ENCODE data around the gene KCNK16.

Gene KCNK16

DNA sequence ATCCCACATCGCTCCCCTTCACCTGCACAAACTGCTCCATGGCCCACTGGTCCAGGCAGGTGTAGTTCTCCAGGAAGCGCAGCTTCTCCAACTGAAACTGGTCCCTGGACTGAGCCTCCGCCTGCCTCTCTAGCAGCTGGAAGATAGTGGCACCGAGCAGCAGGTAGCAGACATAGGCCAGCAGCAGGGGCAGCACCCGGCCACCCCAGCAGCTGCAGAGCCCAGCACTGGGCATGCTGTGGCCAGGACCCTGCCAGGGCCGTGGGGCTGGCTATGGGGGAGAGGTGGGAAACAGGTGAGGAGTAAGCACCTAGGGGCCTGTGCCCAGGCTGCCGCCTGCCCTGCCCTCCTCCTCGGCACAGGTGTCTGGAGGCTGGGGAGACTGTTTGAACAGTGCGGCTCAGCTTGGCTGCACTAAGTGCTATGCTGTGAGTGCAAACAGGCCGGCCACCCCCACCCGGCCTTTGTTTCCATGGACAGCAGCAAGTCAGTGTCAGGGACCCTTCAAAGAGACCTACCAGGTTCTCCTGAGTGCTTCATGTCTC lies at the start of gene KCNK16:
TSS of gene KCNK16 (minus strand) at position 397 of the 545 bp plus-strand sequence. CDS start at position 235, 162 bp downstream.
- no peak within 1 kb of the TSS for H3K27ac Mint-ChIP-seq
- H3K27me3 Mint-ChIP-seq, result peaks cover 14% of the 10 kb centered on the region
- H3K9me3 Mint-ChIP-seq, result no peaks in the 10 kb centered on the region
- H3K36me3 Mint-ChIP-seq (ENCODE audit: low read depth), result no peaks in the 10 kb centered on the region
- no peak for ATAC-seq
- H3K4me1 Mint-ChIP-seq, result no peaks in the 10 kb centered on the region
- no peak within 1 kb of the TSS for H3K4me3 Mint-ChIP-seq
- DNase-seq, result no peak

- Mint-ChIP-seq H3K4me3 (no peak overlapping the region), H3K36me3 (ENCODE audit: low read depth) (no peaks in the 10 kb centered on the region), H3K27me3 (peaks cover 5% of the 10 kb centered on the region), H3K27ac (no peak overlapping the region), H3K9me3 (no peaks in the 10 kb centered on the region), H3K4me1 (no peaks in the 10 kb centered on the region)
- DNase-seq (no peak), ATAC-seq (no peak)
Observed at GRCh38 chr6:39370390-39370789, 47.9 kb upstream of the KCNK16 start.

- Mint-ChIP-seq H3K27ac (no peak overlapping the region), H3K9me3 (no peaks in the 10 kb centered on the region), H3K27me3 (peaks cover 4% of the 10 kb centered on the region), H3K4me3 (no peak overlapping the region), H3K36me3 (ENCODE audit: low read depth) (no peaks in the 10 kb centered on the region), H3K4me1 (no peaks in the 10 kb centered on the region)
- ATAC-seq, result no peak
- no peak for DNase-seq
Observed at GRCh38 chr6:39369987-39370386, 47.5 kb upstream of the KCNK16 start.

DNA sequence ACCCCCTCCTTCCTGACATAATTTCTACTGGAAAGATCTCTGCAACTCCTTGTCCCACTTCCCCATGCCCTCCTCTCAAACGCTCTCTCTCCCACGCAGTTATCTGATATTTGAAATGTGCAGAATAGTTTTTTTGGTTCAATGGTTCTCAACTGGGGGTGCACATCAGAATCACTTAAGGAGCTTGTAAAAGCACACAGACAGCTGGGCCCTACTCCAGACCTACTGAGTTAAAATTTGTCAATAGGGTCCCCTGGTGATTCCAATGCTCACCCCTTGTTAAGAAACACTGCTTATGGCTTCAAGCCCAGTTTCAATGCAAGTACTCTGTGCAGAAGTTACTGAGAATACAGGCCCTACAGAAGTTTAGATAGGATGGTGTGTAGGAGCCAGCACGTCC lies 45.2 kb upstream of the KCNK16 start:
- ATAC-seq, result no peak
- Mint-ChIP-seq H3K9me3 (no peaks in the 10 kb centered on the region), H3K36me3 (ENCODE audit: low read depth) (no peaks in the 10 kb centered on the region), H3K4me3 (no peak overlapping the region), H3K4me1 (no peaks in the 10 kb centered on the region), H3K27ac (no peak overlapping the region), H3K27me3 (peaks cover 4% of the 10 kb centered on the region)
- DNase-seq, result no peak

DNA sequence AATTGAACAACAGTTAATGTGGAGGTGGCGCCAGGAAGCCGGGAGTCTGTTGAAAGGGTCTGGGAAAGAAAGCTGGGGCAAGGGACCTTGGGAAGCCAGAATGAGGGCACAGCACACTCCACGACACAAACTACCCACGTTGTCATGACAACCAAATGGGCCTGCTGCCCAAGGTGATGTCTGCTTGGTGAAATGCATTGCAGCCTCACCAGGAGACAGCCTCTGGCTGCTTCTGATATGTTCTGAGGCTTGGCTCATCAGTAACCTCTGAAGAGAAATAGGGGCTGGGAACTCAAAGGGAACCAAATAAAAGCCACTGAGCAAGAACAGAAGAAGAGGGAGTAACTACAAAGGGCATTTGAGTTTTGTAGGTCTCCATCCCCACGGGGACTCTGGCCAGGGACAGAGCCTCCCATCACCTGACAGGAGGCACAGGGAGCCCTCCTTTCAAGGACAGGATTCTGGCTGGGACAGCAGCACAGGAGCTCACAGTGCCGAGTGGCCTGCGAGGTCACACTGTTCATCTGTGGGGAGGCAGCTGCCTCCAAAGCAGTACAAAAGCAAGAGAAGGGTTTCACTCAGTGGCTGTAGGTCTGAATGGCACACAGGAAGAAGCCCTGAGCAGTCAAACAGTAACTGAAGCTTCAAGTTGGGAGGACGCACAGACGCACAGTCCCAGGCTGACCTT lies 44.6 kb upstream of the KCNK16 start:
- Mint-ChIP-seq H3K4me1 (no peaks in the 10 kb centered on the region), H3K9me3 (no peaks in the 10 kb centered on the region), H3K4me3 (no peak overlapping the region), H3K36me3 (ENCODE audit: low read depth) (no peaks in the 10 kb centered on the region), H3K27ac (no peak overlapping the region), H3K27me3 (peaks cover 4% of the 10 kb centered on the region)
- ATAC-seq, result no peak
- DNase-seq, result no peak

- no peak overlapping the region for H3K4me3 Mint-ChIP-seq
- no peak for ATAC-seq
- H3K36me3 Mint-ChIP-seq (ENCODE audit: low read depth), result no peaks in the 10 kb centered on the region
- H3K27ac Mint-ChIP-seq, result no peak overlapping the region
- H3K4me1 Mint-ChIP-seq, result no peaks in the 10 kb centered on the region
- peaks cover 2% of the 10 kb centered on the region for H3K27me3 Mint-ChIP-seq
- no peaks in the 10 kb centered on the region for H3K9me3 Mint-ChIP-seq
- no peak for DNase-seq
Observed at GRCh38 chr6:39365281-39366074, 43.0 kb upstream of the KCNK16 start.

DNA sequence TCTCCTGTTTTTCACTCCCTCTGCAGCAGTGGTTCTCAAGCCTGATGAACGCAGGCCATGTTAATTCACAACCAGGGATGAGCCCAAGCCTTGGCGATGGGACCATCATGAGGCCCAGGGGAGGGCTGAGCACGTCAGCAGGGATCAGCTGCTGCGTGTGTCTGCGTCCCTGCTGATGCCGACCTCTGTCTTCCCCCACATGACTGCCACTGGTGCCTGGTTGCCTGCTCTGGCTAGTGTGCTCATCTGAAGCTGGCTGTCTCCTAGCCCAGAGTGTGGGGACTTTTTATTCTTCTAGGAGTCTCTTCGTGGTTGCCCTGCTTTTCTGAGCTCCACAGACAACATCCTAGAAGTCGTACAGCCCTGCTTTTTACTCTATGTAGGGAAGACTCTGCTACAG lies 40.8 kb upstream of the KCNK16 start:
- ATAC-seq (no peak), DNase-seq (no peak)
- Mint-ChIP-seq H3K27ac (no peak overlapping the region), H3K4me3 (no peak overlapping the region), H3K9me3 (no peaks in the 10 kb centered on the region), H3K27me3 (peaks cover 2% of the 10 kb centered on the region), H3K4me1 (no peaks in the 10 kb centered on the region), H3K36me3 (ENCODE audit: low read depth) (no peaks in the 10 kb centered on the region)

DNA sequence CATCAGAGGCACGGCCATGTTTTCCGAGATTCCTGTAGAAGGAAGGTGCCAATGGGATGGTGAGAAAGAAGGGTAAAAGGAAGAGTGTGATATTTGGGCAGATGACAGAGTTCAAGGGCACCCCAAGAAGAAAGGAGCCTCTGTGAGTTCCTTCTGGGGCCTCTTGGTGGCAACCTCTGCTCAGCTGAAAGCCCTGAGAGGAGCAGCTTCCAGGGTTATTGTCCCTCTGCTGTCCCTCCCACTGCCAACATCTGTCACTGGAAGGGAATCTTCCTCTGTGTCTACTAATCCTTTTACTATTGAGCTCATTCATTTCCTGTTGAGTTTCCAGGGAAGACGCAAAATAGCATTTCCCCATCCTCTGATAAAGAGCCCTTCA lies 40.0 kb upstream of the KCNK16 start:
- Mint-ChIP-seq H3K27ac (no peak overlapping the region), H3K4me3 (no peak overlapping the region), H3K27me3 (peaks cover 2% of the 10 kb centered on the region), H3K9me3 (no peaks in the 10 kb centered on the region), H3K4me1 (no peaks in the 10 kb centered on the region), H3K36me3 (ENCODE audit: low read depth) (no peaks in the 10 kb centered on the region)
- DNase-seq (no peak), ATAC-seq (no peak)

DNA sequence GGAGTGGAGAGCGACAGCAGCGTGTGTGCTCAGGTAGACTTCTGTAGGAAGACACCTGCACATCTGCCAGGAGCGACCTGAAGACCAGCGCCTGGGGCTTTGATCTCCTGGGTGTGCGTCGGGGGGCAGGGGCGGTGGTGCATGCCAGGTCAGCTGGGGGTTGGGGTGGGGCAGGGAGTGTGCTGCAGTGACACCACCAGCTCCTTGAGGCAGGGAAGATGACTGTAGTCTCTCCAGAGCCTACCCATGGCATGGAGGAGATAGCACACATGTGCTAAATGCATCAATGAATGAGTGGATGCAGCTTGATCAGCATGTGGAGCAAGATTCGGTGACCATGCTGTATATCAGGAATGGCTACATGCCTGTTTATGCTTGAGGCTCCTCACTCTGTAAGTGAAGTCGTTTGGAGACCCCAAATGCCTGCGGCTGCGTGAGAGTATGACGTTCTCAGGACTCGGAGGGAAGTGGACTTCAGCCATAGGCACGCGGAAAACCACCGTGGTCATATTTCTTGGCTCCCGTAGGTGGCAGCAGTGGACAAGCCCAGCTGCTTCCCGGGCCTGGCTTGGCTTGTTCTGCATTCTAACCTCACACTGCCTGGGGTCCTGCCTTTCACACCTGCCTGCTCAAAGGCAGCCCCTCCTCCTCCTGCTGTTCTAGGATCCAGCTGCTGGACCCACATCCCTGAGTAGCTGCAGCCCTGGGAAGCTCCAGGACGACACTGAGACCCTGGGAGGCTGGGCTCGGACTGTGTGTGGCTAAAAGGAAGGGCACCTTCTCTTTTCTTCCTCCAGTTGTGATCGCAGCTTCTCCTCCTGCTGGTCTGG lies 39.4 kb upstream of the KCNK16 start:
- no peaks in the 10 kb centered on the region for H3K4me1 Mint-ChIP-seq
- no peaks in the 10 kb centered on the region for H3K36me3 Mint-ChIP-seq (ENCODE audit: low read depth)
- H3K9me3 Mint-ChIP-seq, result no peaks in the 10 kb centered on the region
- H3K27me3 Mint-ChIP-seq, result peaks cover 2% of the 10 kb centered on the region
- DNase-seq, result peak; percentile 65
- no peak overlapping the region for H3K4me3 Mint-ChIP-seq
- peak; percentile 46 for ATAC-seq
- H3K27ac Mint-ChIP-seq, result no peak overlapping the region

- DNase-seq (no peak), ATAC-seq (no peak)
- H3K27ac Mint-ChIP-seq, result no peak overlapping the region
- H3K4me1 Mint-ChIP-seq, result no peaks in the 10 kb centered on the region
- H3K27me3 Mint-ChIP-seq, result peaks cover 2% of the 10 kb centered on the region
- H3K36me3 Mint-ChIP-seq (ENCODE audit: low read depth), result no peaks in the 10 kb centered on the region
- no peaks in the 10 kb centered on the region for H3K9me3 Mint-ChIP-seq
- no peak overlapping the region for H3K4me3 Mint-ChIP-seq
Observed at GRCh38 chr6:39360378-39360777, 37.9 kb upstream of the KCNK16 start.

DNA sequence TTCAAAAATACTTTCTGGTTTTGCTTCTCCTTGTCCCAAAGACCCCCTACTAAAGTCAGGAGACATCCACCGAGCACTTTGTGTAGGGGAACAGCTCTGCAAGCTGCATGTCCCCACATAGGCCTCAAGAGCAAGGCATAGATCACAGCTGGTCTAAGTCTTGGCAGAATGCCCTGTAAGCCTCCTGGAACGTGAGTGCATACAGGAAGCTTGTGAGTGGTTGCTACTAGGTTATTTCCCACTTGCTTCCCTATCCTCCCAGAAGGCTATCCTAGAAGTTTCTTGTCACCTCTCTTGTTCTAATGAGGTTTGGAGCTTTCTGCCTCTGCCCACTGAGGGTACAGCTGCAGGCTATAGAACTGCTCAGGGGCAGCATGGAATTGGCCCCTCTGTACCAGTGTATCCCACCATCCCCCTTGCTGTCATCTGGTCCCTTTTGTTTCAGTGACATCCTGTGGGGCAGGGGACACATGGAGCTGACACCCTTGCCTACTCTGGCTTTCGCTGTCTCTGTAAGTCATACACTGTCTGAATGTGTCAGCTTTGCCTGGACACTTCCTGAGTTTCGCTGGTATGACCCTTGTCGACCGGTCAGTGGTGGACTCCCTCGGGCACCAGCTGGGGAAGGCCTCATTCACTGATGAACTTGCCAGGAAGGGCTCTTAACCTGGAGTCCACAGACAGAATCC lies 35.6 kb upstream of the KCNK16 start:
- no peak overlapping the region for H3K27ac Mint-ChIP-seq
- no peaks in the 10 kb centered on the region for H3K9me3 Mint-ChIP-seq
- H3K4me1 Mint-ChIP-seq, result no peaks in the 10 kb centered on the region
- peaks cover 1% of the 10 kb centered on the region for H3K27me3 Mint-ChIP-seq
- DNase-seq (no peak), ATAC-seq (no peak)
- H3K36me3 Mint-ChIP-seq (ENCODE audit: low read depth), result no peaks in the 10 kb centered on the region
- H3K4me3 Mint-ChIP-seq, result no peak overlapping the region

GRCh38 chr6:39353698-39354315 lies 31.3 kb upstream of the KCNK16 start:
- Mint-ChIP-seq H3K9me3 (no peaks in the 10 kb centered on the region), H3K4me3 (no peak overlapping the region), H3K36me3 (ENCODE audit: low read depth) (no peaks in the 10 kb centered on the region), H3K27ac (no peak overlapping the region), H3K27me3 (no peaks in the 10 kb centered on the region), H3K4me1 (no peaks in the 10 kb centered on the region)
- no peak for DNase-seq
- no peak for ATAC-seq

DNA sequence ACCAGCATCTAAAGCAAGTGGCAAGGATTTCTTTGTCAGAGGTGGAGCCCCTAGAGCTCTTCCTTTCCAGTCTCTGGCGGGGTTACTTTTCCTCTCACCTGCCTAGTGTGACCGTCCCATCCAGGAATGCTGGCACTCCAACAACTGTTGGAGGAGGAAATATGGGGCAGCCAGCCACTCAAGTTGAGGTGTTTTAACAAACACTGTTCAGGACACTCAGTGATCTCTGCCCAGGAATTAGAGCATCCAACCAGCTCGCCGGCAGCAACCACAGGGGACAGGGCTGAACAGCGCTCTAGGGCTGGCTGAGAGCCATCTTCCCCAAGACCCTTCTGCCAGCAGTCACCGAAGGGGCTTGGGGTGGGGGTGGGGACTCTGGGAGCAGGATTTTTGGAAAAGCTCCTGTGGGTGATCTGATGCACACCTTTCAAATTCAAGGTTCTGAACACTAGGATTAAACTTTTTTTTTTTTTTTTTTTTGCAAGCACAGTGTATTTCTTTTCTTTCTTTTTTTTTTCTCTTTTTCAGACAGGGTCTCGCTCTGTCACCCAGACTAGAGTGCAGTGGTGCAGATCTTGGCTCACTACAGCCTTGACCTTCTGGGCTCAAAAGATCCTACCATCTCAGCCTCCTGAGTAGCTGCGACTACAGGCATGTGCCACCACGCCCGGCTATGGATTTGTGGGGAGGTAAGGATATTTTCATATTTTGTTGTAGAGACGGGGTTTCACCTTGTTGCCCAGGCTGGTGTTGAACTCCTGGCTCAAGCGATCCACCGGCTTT lies 28.4 kb upstream of the KCNK16 start:
- Mint-ChIP-seq H3K4me3 (no peak overlapping the region), H3K36me3 (ENCODE audit: low read depth) (no peaks in the 10 kb centered on the region), H3K9me3 (no peaks in the 10 kb centered on the region), H3K27ac (no peak overlapping the region), H3K4me1 (no peaks in the 10 kb centered on the region), H3K27me3 (no peaks in the 10 kb centered on the region)
- ATAC-seq, result no peak
- no peak for DNase-seq
